Left ventricle myocardium superior (tissue), 1 donor: ENCODE measurements around the gene MYCBPAP. TPM values are rescaled to one million over a fixed set of nuclear protein-coding genes. Genes with fewer than 3 reads are reported as not detected.

ENCODE experiments used
- ATAC-seq: fragments of 200-7000 bp; cut with Tn5 transposase; one replicate; pipeline ENCODE4 v1.9.1; 2020; ENCODE audit warnings: mild to moderate bottlenecking, moderate library complexity
- DNase-seq: peaks from one replicate; pipeline ENCODE4 v3.0.0-alpha.2; 2020
- intact Hi-C: fragments of 100-400 bp; cut with micrococcal nuclease; formaldehyde crosslinking; loops from one replicate; pipeline ENCODE4 v1.11.0; 2022
- long read RNA-seq: library from polyadenylated mRNA; unstranded; transcript quantifications from one replicate; pipeline ENCODE4 v2.0.0, GENCODE V29; 2021
- total RNA-seq: library from RNA; stranded (reverse); fragmentation: NEBNext Ultra II Directional; extraction: Animal tissue kit (Norgen Biotek cat#: 25700); gene quantifications from one replicate; pipeline ENCODE4 v1.2.1, GENCODE V29; 2021
- donor health status: DM: no; HTN: yes; CAD: no; lungs with severe emphysema.

MYCBPAP gene, protein sequence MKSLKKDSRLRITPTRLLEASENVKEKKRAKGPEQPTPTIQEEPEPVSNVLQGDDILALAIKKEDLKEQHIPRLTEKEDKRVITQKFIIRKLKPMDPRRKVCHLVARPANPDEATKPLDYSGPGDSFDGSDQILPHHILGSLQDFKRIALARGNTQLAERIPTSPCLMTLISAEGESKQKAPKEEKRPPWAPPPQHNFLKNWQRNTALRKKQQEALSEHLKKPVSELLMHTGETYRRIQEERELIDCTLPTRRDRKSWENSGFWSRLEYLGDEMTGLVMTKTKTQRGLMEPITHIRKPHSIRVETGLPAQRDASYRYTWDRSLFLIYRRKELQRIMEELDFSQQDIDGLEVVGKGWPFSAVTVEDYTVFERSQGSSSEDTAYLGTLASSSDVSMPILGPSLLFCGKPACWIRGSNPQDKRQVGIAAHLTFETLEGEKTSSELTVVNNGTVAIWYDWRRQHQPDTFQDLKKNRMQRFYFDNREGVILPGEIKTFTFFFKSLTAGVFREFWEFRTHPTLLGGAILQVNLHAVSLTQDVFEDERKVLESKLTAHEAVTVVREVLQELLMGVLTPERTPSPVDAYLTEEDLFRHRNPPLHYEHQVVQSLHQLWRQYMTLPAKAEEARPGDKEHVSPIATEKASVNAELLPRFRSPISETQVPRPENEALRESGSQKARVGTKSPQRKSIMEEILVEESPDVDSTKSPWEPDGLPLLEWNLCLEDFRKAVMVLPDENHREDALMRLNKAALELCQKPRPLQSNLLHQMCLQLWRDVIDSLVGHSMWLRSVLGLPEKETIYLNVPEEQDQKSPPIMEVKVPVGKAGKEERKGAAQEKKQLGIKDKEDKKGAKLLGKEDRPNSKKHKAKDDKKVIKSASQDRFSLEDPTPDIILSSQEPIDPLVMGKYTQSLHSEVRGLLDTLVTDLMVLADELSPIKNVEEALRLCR
- total RNA-seq: 0.55 TPM
- long read RNA-seq: 0 reads

DNA sequence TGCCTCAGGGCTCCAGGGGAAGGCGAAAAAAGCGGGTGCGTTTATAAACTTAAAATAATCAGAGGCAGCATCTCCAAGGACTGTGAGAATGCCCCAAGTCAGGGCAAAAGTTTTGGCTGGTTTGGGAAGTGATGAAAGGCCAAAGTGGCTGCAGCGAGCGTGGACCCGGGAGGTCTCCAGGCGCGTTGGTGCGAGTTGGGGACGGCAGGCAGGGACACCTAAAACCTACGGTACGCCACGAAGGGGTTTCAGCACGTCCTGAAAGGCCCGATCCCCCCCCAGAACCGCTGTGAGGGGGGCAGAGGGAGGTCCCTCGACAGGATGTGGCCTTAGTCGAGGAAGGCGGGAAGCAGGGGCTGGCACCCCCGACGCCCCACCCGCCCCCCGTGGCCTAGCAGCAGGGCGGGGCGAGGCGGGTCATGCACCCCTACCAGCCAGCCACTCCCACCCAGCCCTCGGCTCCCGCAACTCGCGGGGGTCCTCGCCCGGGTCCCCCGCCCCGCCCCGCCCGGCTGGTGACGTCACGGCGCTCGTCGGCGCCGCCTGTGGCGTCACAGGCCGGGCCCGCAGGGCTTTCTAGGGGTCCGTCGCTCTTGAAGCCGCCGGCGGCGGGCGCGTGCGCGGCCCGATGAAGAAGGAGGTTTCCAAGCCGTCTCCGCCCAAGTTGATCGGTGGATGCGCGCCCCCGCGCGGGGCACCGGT lies at the start of gene MYCBPAP:
Gene MYCBPAP, plus strand, starts transcription at position 569 of the 702 bp plus-strand sequence. CDS start 236 bp downstream, outside the sequence.
- peak; percentile 92 for DNase-seq
- intact Hi-C loops: no loop called here
- peak; percentile 87 for ATAC-seq

DNA sequence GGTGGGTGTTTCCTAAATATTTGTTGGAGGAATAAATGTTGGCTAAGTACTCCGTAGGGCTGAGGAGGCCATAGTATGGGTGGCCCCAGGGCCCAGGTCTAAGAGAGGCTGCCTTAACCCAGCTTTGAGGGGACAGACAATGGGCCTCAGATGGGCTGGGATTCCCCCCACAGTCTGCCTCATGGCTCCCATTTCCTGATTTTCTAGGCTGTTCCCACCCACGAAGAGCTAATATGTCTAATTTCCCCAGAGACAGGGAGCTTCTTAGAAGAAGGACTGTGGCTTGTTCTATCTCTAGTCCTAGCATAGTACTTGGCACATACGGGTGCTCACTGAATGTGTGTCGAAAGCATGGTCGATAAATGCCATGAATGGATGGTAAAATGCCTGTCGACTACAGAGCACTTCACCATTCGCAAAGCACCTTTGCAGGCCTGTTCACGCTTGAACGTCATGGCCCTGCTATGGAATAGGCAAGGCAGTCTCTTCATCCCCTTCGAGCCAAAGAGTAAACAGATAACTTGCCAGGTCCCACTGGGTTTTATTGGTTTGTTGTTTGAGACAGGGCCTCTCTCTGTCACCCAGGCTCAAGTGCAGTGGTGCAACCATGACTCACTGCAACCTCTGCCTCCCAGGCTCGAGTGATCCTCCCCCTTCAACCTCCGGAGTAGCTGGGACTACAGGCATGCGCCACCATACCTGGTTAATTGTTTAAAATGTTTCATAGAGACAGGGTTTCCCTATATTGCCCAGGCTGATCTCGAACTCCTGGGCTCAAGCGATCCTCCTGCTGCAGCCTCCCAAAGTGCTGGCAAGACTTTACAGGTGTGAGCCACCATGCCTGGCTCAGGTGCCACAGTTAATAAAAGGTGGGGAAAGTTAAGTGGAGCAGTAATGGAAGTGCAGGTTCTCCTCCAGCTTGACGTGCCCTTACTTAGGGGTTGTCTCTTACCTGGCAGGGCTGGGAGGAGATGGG lies 49.2 kb upstream of the MYCBPAP start:
- no peak for DNase-seq
- ATAC-seq: no peak
- intact Hi-C loops: no loop called here

DNA sequence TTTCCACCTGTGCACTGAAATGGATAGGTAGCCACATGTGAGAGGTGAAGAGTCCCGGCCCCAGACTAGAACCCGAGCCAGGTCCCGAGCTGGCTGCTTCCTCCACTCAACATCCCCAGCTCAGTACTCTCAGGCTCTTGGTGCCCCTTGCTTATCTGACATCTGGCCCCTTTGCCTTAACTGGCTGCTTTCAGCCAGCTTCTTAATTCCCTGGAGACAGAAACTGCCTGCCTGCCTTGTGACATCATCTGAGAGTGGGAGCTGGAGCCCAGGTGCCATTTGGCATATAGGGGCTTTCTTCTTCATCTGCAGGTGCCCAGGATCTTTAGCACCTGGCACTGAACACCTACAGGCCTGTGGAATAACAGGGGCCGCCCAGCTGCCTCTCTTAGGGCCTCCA lies 48.5 kb upstream of the MYCBPAP start:
- intact Hi-C loops: no loop called here
- DNase-seq (no peak), ATAC-seq (no peak)

DNA sequence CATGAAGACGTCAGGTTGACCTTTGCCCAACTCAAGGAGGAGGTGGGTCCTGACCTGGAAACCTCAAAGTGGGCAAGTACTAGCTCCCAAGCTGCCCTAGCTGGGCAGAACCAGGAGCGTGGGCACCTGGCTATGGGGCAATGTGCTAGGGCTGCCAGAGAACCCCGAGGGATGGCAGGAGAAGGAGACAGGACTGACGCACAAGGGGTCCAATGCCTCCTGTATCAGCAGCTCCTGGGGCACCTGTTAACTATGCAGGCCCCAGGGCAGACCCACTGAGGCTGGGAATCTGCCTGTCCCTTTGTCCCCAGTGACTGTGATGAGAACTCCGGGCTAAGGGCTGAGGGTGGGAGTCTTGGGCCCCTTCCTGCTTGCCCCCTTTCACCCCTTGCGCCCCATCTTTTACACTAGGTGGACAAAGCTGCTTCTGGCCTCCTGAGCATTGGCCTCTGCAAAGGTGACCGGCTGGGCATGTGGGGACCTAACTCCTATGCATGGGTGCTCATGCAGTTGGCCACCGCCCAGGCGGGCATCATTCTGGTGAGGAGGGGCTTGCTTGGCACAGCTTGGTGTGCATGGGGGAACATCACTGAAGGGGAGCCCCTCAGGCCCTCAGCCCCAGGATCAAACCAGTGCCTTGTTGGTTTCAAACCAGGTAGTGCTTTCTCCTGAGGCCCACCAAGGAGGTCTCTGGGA lies 47.3 kb upstream of the MYCBPAP start:
- no peak for ATAC-seq
- no peak for DNase-seq
- intact Hi-C loops: no loop called here

DNA sequence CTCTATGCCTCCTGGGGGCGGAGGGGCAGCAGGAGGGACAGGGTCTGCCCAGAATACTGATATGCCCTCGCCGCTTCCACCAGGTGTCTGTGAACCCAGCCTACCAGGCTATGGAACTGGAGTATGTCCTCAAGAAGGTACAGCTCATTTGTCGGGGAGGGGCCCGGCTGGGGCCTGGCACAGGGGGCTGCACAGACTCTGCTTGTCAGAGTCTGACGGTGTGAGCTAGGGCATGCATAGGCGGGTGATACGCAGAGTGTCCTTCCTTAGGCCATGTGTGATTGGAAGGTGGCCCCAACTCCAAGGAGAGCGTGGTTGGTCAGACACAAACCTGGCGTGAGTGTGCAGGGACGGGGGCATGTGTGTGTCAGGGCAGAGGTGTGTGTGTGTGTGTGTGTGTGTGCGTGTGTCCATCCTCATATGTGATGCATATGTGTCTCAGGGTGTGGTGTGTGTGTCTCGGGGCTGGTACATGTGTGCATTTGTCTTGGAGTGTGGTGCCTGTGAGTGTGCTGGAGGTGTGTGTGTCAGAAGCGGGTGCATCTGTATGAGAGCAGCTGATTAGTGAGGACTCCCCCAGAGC lies 46.6 kb upstream of the MYCBPAP start:
- intact Hi-C loops: no loop called here
- DNase-seq: no peak
- no peak for ATAC-seq

DNA sequence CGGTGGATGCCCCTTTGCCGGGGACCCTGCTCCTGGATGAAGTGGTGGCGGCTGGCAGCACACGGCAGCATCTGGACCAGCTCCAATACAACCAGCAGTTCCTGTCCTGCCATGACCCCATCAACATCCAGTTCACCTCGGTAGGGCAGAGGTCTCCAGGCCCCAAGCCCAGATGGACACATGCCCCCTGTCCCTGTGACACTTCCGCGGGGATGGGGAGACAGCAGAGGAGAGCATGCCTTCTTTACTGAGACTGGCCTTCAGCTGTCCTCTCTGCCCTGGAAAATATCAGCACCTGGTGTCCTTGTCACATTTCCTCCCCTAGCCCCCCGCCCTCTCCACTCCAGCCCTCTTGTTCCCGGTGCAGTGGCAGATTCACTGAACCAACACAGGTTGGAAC lies 45.8 kb upstream of the MYCBPAP start:
- DNase-seq (no peak), ATAC-seq (no peak)
- intact Hi-C loops: no loop called here

DNA sequence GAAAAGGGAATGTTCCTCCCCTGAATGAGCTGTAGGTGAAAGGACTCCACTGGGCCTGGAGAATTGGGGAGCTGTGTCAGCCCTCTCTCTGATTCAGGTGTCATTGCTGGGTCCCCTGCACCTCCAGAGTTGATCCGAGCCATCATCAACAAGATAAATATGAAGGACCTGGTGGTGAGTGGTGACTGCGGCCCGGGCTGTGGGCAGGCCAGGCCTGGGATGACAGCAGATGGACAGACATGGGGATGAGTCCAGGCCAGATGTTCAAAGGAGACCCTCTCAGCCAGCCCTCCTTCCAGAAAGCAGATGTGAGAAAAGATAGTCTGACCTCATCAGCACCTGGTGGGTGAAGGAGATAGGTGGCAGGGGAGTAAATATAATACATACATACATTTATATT lies 44.1 kb upstream of the MYCBPAP start:
- DNase-seq: no peak
- intact Hi-C loops: no loop called here
- no peak for ATAC-seq

DNA sequence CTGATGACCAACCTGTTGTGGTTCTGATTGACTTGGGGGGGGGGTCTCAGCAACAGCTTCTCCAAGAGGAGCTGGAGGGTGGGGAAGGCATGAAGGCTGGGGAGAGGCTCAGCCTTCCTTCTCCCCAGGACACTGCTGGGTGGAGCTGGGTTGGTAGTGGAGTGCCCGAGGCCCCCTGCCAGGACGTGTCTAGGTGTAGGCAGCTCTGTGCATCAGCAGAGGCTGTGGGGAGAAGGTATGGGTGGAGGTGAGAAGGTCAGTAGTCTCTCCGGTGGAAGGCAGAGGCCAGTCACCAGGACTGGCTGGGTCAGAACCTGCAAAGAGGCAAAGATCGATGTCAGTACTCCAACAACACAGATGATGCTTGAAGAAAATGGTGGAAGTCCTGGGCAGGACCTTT lies 43.5 kb upstream of the MYCBPAP start:
- intact Hi-C loops: no loop called here
- ATAC-seq (no peak), DNase-seq (no peak)

DNA sequence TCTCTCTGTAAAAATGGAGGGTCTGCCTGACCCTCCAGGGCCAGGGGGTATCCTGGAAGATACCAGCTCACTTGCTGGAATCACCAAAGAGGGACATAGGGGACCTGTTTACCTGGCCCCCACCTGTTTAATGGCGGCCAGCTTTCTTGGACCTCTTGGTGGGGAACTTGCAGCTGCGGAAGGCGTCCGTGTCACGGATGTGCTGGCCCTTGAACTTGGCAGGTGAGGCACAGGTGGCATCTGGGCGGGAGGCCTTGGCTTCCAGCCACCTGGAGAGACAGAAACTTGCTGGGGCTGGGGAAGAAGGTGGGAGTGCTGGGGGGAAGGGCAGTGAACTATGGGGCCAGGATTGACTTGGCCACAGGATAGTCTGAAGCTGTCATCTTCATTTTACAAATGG lies 43.1 kb upstream of the MYCBPAP start:
- no peak for ATAC-seq

DNA sequence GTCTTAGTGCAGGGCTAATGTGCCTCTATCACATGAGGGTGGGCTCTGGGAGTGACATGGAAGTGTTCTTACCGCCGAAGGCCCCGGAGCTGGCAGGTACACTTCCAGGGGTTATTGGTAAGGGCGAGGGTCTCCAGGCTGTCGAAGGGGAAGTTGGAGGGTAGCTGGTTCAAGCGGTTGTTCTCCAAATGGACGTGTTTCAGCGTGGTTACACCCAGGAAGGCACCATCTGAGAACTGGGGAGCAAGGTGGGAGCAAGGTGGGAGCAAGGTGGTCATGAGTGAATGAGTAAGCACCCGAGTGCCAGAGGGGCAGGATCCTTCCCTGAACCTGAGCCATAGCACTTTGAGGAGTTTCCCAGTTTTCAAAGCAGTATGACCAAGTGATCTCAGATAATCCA lies 42.6 kb upstream of the MYCBPAP start:
- DNase-seq (no peak), ATAC-seq (no peak)
- intact Hi-C loops: no loop called here

More for the DNA sequence above, 43.1 kb upstream of the MYCBPAP start:
- intact Hi-C loops: no loop called here
- DNase-seq: no peak

DNA sequence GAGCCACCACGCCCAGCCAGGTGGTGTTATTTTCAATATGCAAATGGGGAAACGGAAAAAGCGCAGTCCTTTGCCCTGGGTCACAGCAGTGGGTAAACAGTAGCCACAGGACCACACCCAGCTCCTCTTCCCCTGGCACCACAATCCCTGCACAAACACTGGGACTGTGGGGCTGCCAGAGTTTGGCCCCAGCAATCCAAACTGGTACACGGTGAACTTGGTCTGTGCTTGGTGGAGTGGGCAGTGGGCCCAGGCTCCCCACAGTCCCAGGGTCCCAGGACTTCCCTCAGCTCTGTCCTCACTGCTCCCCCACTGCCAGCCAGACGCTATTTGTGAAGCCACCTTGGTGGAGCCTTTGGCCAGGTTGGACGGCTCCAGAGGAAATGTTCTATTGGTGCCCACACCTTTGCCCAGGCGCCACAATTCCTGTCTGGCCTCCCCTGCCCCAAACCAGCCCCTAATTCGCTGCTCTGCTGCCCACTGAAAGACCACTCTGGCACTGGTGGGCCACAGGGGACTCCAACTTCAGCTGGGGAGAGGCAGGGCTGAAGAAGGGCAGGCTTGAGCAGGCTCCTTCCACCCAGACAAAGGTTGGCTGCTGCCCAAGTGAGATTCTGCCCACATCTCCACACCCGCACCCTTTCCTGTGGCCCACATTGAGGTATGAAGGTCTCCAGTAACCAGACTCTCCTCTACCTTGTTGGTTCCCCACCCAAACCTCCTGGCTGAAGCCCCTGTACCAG lies 41.7 kb upstream of the MYCBPAP start:
- DNase-seq (no peak), ATAC-seq (no peak)
- intact Hi-C loops: no loop called here

DNA sequence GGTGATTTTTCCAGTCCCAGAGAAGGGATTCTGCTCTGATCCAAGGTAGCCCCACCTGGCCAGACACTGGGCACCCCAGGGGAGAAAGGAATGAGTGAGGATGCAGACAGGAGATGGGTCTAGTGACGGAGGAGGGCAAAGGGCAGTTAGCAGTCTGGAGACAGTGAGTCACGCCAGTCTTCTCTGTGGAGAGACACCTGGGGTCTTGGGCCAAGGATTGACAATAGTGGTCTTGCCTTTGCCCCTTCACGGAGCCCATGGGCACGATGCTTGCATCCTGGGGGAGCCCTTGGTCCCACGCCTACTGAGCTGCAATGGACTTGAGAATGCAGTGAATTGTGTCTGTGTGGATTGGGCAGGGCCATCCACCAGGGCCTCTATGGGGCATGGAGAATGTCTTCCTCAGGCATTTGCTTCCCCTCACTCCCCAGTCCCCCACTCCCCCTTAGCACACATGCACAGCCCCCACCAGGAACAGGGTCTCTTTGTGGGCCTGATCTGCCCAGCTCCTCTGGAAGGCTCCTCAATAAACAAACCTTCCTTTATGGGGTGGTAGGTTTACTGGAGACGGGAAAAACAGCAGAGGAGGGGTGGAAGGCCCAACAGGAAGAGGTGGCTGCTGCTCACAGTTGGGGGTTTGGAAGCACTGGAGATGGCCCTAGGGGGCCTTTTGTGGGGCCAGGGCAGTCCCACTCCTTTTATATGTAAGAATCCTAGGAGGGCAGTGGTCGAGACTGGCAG lies 41.0 kb upstream of the MYCBPAP start:
- DNase-seq: no peak
- no peak for ATAC-seq
- intact Hi-C loops: no loop called here

DNA sequence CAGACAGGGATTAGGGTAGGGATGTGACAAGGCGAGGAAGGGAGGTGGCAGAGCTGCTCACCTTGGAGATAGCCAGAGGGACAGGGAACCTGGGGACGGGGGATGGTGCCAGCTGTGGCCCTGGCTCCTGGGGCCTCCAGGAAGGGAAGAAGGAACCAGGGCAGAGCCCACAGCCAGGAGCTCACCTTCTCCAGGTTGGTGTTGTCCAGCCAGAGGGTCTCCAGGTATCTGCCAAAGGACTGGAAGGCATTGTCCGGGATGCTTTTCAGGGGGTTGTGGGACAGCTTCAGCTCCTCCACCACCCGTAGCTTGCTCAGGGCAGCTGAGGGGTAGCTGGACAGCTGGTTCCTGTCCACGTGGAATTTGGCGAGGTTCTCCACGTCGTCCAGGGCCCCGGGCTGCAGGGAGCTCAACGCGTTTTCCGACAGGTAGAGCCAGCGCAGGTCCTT lies 40.4 kb upstream of the MYCBPAP start:
- DNase-seq (no peak), ATAC-seq (no peak)
- intact Hi-C loops: no loop called here

DNA sequence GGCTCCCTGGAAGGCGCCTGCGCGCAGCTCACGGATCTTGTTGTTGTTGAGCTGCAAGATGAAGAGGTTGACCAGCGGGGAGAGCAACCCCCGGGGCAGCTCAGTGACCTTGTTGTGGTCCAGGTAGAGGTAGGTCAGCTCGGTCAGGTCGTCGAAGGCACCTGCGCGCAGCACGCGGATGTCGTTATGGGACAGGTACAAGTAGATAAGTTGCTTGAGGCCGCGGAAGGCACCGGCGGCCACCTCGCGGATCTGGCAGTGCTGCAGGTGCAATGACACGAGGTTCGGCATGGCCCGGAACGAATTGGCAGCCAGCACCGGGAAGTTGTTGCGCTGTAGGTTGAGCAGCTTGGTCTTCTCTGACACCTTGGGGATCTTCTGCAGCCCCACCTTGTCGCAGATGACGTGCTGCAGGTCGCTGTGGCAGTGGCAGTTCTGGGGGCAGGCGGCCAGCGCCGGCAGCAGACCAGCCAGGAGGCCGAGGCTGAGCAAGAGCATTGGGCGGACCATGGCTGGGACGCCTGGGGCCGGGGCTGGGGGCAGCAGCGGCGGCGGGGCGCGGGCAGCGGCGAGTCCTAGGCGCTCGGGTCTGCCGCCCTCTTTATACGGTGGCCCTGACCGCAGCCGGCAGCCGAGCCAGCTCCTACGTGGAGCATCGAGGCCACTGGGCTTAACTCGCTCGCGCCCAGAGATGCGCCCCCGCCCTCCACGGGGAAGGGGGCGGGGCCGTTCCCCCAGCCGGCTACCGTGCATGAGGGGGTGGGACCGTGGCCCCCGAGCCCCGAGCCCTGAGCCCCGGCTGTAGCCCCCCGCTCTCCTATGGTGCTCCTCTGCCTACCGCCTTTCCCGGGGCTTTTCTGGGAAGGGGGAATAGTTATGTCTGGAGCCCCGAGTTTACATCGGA lies 39.7 kb upstream of the MYCBPAP start, which contains the start of gene CHAD:
Gene CHAD, minus strand, starts transcription at position 577 of the 904 bp plus-strand sequence. Its CDS starts 67 bp downstream, at position 510.
- peak; percentile 45 for ATAC-seq
- no peak for DNase-seq
- intact Hi-C loops: no loop called here

DNA sequence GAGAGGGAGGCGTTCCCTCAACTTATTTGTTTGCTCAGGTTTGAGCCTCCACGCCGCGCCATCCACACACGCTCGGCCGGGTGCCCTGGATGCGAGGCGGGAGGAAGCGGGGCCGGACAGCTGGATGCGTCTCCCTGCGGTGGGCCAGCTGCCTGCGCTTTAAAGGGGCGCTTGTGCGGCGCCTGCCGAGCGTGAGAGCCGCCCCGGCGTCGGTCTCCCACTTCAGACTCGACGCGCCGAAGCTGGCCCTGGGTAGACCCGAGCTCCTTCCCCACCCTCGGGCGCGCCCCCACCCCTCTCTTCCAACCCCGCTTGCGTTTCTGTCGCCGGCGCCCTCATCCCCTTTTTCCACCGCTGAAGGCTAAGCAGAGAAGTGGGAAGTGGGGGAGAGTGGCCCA lies 39.0 kb upstream of the MYCBPAP start:
- ATAC-seq (peak; percentile 27), DNase-seq (no peak)
- intact Hi-C loops: no loop called here
